Upper lobe of right lung (tissue), 1 donor: ENCODE data around the gene PPP2R2C. TPM values are rescaled to one million over a fixed set of nuclear protein-coding genes. Genes with fewer than 3 reads are reported as not detected.
A peak's percentile ranks its signal among the peaks of the same experiment; 100 is the strongest.

Experiments
- ATAC-seq: fragments of 200-7000 bp; cut with Tn5 transposase; one replicate; pipeline ENCODE4 v1.9.1; 2020; ENCODE audit warnings: mild to moderate bottlenecking, moderate library complexity
- DNase-seq: peaks from one replicate; pipeline ENCODE4 v3.0.0-alpha.2; 2020
- H3K27ac ChIP-seq: fragments of 200-600 bp; one replicate; pipeline ENCODE4 v1.8.0; 2022
- H3K27me3 ChIP-seq: fragments of 200-600 bp; one replicate; pipeline ENCODE4 v1.8.0; 2022; ENCODE audit warnings: mild to moderate bottlenecking
- H3K36me3 ChIP-seq: fragments of 200-600 bp; one replicate; pipeline ENCODE4 v1.8.0; 2022
- H3K4me1 ChIP-seq: fragments of 200-600 bp; one replicate; pipeline ENCODE4 v1.8.0; 2022
- H3K4me3 ChIP-seq: fragments of 200-600 bp; one replicate; pipeline ENCODE4 v1.8.0; 2022; ENCODE audit warnings: mild to moderate bottlenecking
- H3K9me3 ChIP-seq: fragments of 200-600 bp; one replicate; pipeline ENCODE4 v1.8.0; 2022
- CTCF ChIP-seq: fragments of 200-600 bp; IDR thresholded peaks from one replicate; pipeline ENCODE4 v1.8.0; 2022; ENCODE audit warnings: antibody characterized with exemption
- intact Hi-C: fragments of 100-400 bp; cut with DNase I; formaldehyde crosslinking; loops from one replicate; pipeline ENCODE4 v1.11.0; 2022
- total RNA-seq: library from RNA; stranded (reverse); fragmentation: NEBNext Ultra II Directional; extraction: Animal tissue kit (Norgen Biotek cat#: 25700); gene quantifications from one replicate; pipeline ENCODE4 v1.2.1, GENCODE V29; 2021
- donor health status: DM: no; HTN: yes; CAD: no; lungs with severe emphysema.

PPP2R2C gene
- total RNA-seq, 1 donor from 2014 or later, result 0.09 TPM

DNA sequence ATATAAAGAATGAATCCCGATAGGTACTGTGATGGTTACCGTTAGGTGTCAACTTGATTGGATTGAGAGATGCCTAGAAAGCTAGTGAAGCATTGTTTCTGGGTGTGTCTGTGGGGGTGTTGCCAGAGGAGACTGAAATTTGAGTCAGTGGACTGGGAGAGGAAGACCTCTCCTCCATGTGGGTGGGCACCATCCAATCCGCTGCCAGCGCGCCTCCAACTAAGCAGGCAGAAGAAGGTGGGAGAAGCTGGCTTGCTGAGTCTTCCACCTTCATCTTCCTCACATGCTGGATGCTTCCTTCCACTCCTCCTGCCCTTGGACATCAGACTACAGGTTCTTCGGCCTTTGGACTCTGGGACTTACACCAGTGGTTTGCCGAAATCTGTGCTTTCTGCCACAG, 162.6 kb downstream of the PPP2R2C start:
- Histone ChIP-seq H3K27me3 (peaks cover 18% of the 10 kb centered on the region), H3K27ac (no peak overlapping the region), H3K9me3 (no peaks in the 10 kb centered on the region), H3K4me3 (peak overlapping the region; percentile 47), H3K4me1 (no peaks in the 10 kb centered on the region), H3K36me3 (no peaks in the 10 kb centered on the region)
- no peak for ATAC-seq
- no peak for TF ChIP-seq CTCF
- intact Hi-C loops, result no loop called here
- no peak for DNase-seq

- Histone ChIP-seq H3K9me3 (no peaks in the 10 kb centered on the region), H3K27ac (peak overlapping the region; percentile 6), H3K27me3 (peaks cover 18% of the 10 kb centered on the region), H3K36me3 (peaks cover 2% of the 10 kb centered on the region), H3K4me3 (peak overlapping the region; percentile 47), H3K4me1 (no peaks in the 10 kb centered on the region)
- intact Hi-C loops, result no loop called here
- peak; percentile 5 for TF ChIP-seq CTCF
- peak; percentile 69 for ATAC-seq
- DNase-seq, result no peak
These were observed 163.3 kb downstream of the PPP2R2C start for GRCh38 chr4:6308899-6309643.

- ATAC-seq, result no peak
- peaks cover 14% of the 10 kb centered on the region for H3K36me3 ChIP-seq
- TF ChIP-seq CTCF, result no peak
- H3K27ac ChIP-seq, result no peak overlapping the region
- no peak overlapping the region for H3K4me3 ChIP-seq
- no peaks in the 10 kb centered on the region for H3K9me3 ChIP-seq
- no peak for DNase-seq
- peaks cover 18% of the 10 kb centered on the region for H3K27me3 ChIP-seq
- no peaks in the 10 kb centered on the region for H3K4me1 ChIP-seq
- intact Hi-C loops, result no loop called here
These were observed 164.5 kb downstream of the PPP2R2C start for GRCh38 chr4:6307891-6308290.

- DNase-seq (no peak), ATAC-seq (no peak)
- TF ChIP-seq CTCF, result no peak
These were observed 165.2 kb downstream of the PPP2R2C start for GRCh38 chr4:6307230-6307629.

DNA sequence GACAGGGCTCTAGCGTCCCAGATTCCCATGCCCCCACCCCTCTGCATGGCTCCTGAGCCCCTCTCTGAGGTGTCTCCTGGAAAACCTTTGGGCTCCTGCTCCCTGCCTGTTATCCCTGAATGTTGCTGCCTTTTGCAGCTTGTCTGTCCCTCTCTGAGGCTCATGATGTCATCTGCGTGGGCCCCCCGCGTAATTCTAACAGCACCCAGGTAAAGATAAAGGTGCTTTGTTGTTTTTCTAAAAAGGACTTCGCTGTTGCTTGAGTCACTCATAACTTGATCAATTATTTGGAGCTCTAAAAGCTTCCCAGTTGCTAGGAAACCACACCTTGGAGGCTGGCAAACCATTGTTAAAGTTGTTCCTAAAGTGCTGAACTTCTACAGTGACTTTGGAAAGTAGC, 166.1 kb downstream of the PPP2R2C start:
- no peaks in the 10 kb centered on the region for H3K4me1 ChIP-seq
- DNase-seq, result no peak
- H3K27ac ChIP-seq, result no peak overlapping the region
- intact Hi-C loops, result no loop called here
- H3K4me3 ChIP-seq, result no peak overlapping the region
- TF ChIP-seq CTCF, result no peak
- peaks cover 30% of the 10 kb centered on the region for H3K36me3 ChIP-seq
- peaks cover 18% of the 10 kb centered on the region for H3K27me3 ChIP-seq
- no peaks in the 10 kb centered on the region for H3K9me3 ChIP-seq
- ATAC-seq, result no peak

More at GRCh38 chr4:6307230-6307629, 165.2 kb downstream of the PPP2R2C start:
- intact Hi-C loops, result no loop called here
- H3K27ac ChIP-seq, result no peak overlapping the region
- H3K4me1 ChIP-seq, result no peaks in the 10 kb centered on the region
- peaks cover 21% of the 10 kb centered on the region for H3K36me3 ChIP-seq
- no peaks in the 10 kb centered on the region for H3K9me3 ChIP-seq
- peaks cover 18% of the 10 kb centered on the region for H3K27me3 ChIP-seq
- no peak overlapping the region for H3K4me3 ChIP-seq
